Osteocyte (in vitro differentiated cells): ENCODE measurements around the gene FGF22. TPM values are rescaled to one million over a fixed set of nuclear protein-coding genes. Genes with fewer than 3 reads are reported as not detected.

Experiments
- DNase-seq: peaks from one replicate; pipeline ENCODE4 v3.0.0; 2021; ENCODE audit warnings: mixed read lengths; ENCODE audit not compliant: unreplicated experiment; ENCODE audit errors: extremely low spot score
- H3K27ac Mint-ChIP-seq: one replicate; pipeline ENCODE4 v1.8.0; 2021; ENCODE audit warnings: mild to moderate bottlenecking, mixed read lengths; ENCODE audit not compliant: unreplicated experiment
- H3K27me3 Mint-ChIP-seq: one replicate; pipeline ENCODE4 v1.8.0; 2021; ENCODE audit warnings: mixed read lengths; ENCODE audit not compliant: unreplicated experiment
- H3K36me3 Mint-ChIP-seq: one replicate; pipeline ENCODE4 v1.8.0; 2021; ENCODE audit warnings: mixed read lengths; ENCODE audit not compliant: unreplicated experiment
- H3K4me1 Mint-ChIP-seq: one replicate; pipeline ENCODE4 v1.8.0; 2021; ENCODE audit warnings: mixed read lengths; ENCODE audit not compliant: unreplicated experiment
- H3K4me3 Mint-ChIP-seq: one replicate; pipeline ENCODE4 v1.8.0; 2021; ENCODE audit warnings: mild to moderate bottlenecking, moderate library complexity, mixed read lengths; ENCODE audit not compliant: unreplicated experiment
- H3K9me3 Mint-ChIP-seq: one replicate; pipeline ENCODE4 v1.8.0; 2021; ENCODE audit warnings: mixed read lengths; ENCODE audit not compliant: unreplicated experiment
- total RNA-seq: library from RNA; stranded (reverse); gene quantifications from 2 replicates; pipeline ENCODE4 v1.2.1, GENCODE V29; 2021
- TF ChIP-seq, protein P1 (sequence below): fragments of 200-600 bp; sonication (generic); IDR thresholded peaks from 2 replicates; pipeline ENCODE4 v1.5.0; 2021; ENCODE audit warnings: antibody characterized with exemption, mild to moderate bottlenecking, moderate library complexity

FGF22 gene
- total RNA-seq, 1 donor from 2014 or later: 0.81 TPM

DNA sequence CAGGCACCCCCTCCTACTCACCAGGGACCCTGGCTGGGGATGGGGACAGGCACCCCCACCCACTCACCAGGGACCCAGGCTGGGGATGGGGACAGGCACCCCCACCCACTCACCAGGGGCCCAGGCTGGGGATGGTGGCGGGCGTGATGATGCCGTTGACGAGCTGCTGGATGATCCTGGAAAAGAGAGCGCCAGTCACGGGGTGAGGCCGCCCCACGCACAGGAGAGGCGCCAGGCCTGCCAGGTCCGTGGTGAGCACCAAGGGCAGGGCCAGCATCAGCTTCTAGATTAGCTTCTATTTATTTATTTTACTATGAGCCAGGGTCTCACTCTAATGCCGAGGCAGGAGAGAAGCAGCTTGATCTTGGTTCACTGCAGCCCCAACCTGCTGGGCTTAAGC lies 10.4 kb downstream of the FGF22 start:
- Mint-ChIP-seq H3K36me3 (peaks cover 8% of the 10 kb centered on the region), H3K27me3 (no peaks in the 10 kb centered on the region), H3K4me1 (no peaks in the 10 kb centered on the region), H3K4me3 (no peak overlapping the region), H3K27ac (no peak overlapping the region), H3K9me3 (no peaks in the 10 kb centered on the region)
- TF ChIP-seq, protein P1, sequence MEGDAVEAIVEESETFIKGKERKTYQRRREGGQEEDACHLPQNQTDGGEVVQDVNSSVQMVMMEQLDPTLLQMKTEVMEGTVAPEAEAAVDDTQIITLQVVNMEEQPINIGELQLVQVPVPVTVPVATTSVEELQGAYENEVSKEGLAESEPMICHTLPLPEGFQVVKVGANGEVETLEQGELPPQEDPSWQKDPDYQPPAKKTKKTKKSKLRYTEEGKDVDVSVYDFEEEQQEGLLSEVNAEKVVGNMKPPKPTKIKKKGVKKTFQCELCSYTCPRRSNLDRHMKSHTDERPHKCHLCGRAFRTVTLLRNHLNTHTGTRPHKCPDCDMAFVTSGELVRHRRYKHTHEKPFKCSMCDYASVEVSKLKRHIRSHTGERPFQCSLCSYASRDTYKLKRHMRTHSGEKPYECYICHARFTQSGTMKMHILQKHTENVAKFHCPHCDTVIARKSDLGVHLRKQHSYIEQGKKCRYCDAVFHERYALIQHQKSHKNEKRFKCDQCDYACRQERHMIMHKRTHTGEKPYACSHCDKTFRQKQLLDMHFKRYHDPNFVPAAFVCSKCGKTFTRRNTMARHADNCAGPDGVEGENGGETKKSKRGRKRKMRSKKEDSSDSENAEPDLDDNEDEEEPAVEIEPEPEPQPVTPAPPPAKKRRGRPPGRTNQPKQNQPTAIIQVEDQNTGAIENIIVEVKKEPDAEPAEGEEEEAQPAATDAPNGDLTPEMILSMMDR: no peak
- no peak for DNase-seq

DNA sequence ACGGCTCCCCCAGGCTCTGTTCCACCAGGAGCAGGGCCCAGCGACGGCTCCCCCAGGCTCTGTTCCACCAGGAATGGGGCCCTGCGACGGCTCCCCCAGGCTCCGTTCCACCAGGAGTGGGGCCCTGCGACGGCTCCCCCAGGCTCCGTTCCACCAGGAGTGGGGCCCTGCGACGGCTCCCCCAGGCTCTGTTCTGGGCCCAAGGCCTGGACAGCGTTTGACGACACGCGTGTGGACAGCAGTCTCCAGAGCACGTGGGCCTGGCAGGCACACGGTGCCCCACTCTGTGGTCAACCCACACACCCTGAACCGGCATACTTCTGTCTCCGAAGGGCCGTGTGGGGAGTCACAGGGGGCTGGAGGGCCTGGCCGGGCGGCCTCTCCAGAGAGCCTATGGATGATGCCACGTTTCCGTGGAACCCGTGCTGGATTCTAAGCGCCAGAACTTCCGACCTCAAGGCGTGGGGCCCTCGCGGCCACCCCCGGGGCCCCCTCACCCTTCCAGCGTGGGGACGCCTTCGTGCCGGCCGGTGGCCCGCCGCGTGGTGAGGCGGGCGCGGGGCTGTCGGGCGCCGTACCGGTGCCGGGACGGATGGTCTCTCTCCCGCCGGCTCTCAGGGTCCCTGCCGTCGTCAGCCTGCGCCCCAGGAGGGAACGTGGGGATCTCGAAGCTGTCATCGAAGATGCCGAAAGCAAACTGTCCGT lies 11.6 kb downstream of the FGF22 start:
- no peak overlapping the region for H3K4me3 Mint-ChIP-seq
- no peaks in the 10 kb centered on the region for H3K9me3 Mint-ChIP-seq
- no peaks in the 10 kb centered on the region for H3K27me3 Mint-ChIP-seq
- no peaks in the 10 kb centered on the region for H3K4me1 Mint-ChIP-seq
- DNase-seq: no peak
- peaks cover 5% of the 10 kb centered on the region for H3K36me3 Mint-ChIP-seq
- H3K27ac Mint-ChIP-seq: no peak overlapping the region
- TF ChIP-seq, protein P1: no peak

DNA sequence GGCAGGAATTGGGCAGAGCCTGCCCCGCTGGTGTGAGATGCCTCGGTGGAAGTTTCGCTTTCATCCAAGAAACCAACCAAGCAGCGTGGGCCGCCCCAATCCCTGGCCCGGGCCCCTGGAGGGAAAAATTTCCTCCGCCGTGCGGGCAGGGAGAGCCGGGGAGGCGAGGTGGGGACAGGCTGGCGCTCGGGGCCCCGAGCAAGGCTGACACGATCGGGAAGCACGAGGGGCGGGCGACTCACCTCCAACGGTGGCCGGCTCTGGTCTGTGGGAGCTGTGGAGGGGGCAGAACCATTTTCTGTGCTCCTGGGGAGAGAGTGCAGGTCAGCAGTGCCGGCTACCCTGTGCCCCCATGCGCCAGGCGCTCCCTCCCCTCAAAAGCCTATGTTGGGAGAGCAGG lies 12.3 kb downstream of the FGF22 start:
- no peak overlapping the region for H3K4me3 Mint-ChIP-seq
- no peak for DNase-seq
- no peaks in the 10 kb centered on the region for H3K4me1 Mint-ChIP-seq
- no peaks in the 10 kb centered on the region for H3K27me3 Mint-ChIP-seq
- TF ChIP-seq, protein P1: no peak
- H3K9me3 Mint-ChIP-seq: no peaks in the 10 kb centered on the region
- H3K36me3 Mint-ChIP-seq: peaks cover 5% of the 10 kb centered on the region
- no peak overlapping the region for H3K27ac Mint-ChIP-seq

DNA sequence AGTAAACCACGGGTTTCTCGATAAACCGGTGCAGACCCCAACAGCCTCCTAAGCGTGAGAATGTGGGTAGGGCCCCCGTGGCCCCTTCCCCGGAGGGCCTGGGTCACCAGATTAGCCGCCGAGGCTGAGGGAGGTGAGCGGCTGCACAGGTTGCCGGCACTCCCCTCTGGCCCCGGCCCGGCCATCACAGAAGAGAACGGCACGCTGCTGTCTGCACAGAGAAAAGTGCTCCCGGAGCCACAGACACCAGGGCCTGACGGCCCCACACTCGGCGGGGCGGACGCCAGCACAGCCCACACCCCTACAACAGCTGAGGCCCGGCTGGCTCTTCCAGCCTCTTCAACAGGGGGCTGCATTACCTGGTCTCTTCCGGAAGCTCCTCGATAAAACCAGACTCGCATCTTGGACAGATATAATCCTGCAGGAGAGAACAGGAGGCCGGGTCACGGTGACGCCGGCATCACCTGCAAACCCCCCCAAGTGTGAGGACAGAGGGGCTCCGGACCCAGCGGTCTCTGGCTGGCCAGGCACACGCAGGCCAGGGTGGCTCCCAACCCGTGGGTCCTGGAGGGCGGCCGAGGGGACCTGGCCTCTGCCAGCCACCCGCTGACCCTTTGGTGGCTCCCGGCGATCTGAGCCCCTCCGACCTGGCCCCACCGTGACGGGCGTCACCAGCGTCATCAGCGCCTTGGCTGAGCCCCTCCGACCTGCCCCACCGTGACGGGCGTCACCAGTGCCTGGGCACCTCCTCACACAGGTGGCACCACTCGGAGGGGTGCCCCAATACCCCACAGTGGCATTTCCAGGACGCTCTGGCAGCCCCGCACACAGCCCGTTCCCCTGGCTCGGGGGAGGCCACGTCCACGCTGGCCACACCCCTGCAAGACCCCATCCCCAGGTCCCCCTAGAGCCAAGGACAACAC lies 13.0 kb downstream of the FGF22 start:
- no peak for DNase-seq
- peaks cover 2% of the 10 kb centered on the region for H3K36me3 Mint-ChIP-seq
- H3K4me3 Mint-ChIP-seq: no peak overlapping the region
- no peak overlapping the region for H3K27ac Mint-ChIP-seq
- H3K27me3 Mint-ChIP-seq: no peaks in the 10 kb centered on the region
- TF ChIP-seq, protein P1: no peak
- no peaks in the 10 kb centered on the region for H3K9me3 Mint-ChIP-seq
- no peaks in the 10 kb centered on the region for H3K4me1 Mint-ChIP-seq

DNA sequence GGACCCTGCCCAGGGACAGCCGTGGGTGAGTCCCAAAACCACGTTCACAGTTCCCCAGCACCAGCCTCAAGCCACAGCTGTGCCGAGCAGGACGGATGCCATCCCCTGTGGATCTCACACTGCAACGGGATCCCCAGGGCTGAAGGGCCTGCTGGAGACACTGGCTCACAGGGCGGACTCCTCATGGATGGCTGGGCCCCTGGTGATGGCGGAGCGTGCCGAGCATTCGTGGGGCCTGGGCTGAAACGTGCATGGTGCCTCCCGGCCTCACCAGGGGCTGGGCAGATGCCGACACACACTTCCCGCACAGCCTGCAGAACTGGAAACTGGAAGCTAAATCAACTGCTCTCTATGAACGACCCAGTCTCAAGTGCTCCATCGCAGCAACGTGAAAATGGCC lies 13.7 kb downstream of the FGF22 start:
- no peak for DNase-seq
- TF ChIP-seq, protein P1: no peak
- H3K27ac Mint-ChIP-seq: no peak overlapping the region
- no peaks in the 10 kb centered on the region for H3K4me1 Mint-ChIP-seq
- no peaks in the 10 kb centered on the region for H3K9me3 Mint-ChIP-seq
- H3K4me3 Mint-ChIP-seq: no peak overlapping the region
- no peaks in the 10 kb centered on the region for H3K27me3 Mint-ChIP-seq
- peaks cover 2% of the 10 kb centered on the region for H3K36me3 Mint-ChIP-seq
